ENCODE data around the gene JUND.

JUND gene

GRCh38 chr19:18278521-18279265 lies 2.7 kb downstream of the JUND start:
- peak overlapping the region; percentile 74 for H3K4me3 ChIP-seq (ENCODE audit: low read depth, low read length)
- TF ChIP-seq, protein P1, sequence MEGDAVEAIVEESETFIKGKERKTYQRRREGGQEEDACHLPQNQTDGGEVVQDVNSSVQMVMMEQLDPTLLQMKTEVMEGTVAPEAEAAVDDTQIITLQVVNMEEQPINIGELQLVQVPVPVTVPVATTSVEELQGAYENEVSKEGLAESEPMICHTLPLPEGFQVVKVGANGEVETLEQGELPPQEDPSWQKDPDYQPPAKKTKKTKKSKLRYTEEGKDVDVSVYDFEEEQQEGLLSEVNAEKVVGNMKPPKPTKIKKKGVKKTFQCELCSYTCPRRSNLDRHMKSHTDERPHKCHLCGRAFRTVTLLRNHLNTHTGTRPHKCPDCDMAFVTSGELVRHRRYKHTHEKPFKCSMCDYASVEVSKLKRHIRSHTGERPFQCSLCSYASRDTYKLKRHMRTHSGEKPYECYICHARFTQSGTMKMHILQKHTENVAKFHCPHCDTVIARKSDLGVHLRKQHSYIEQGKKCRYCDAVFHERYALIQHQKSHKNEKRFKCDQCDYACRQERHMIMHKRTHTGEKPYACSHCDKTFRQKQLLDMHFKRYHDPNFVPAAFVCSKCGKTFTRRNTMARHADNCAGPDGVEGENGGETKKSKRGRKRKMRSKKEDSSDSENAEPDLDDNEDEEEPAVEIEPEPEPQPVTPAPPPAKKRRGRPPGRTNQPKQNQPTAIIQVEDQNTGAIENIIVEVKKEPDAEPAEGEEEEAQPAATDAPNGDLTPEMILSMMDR (IDR thresholded peaks at IDR 0.05; ENCODE audit: low read depth, low read length) = peak; percentile 38
- no peak for TF ChIP-seq MYC (IDR thresholded peaks at IDR 0.05; ENCODE audit: low read depth, low read length)
- no peak for TF ChIP-seq POLR2A (IDR thresholded peaks at IDR 0.05; ENCODE audit: extremely low read depth, insufficient read length)
- TF ChIP-seq MAX (IDR thresholded peaks at IDR 0.05; ENCODE audit: low read depth, low read length) = no peak
- peak; percentile 45 for DNase-seq (ENCODE audit: low read depth)

- no peak overlapping the region for H3K4me3 ChIP-seq (ENCODE audit: low read depth, low read length)
- DNase-seq (ENCODE audit: low read depth) = peak; percentile 92
- TF ChIP-seq MAX (IDR thresholded peaks at IDR 0.05; ENCODE audit: low read depth, low read length) (peak; percentile 71), POLR2A (IDR thresholded peaks at IDR 0.05; ENCODE audit: extremely low read depth, insufficient read length) (no peak), MYC (IDR thresholded peaks at IDR 0.05; ENCODE audit: low read depth, low read length) (peak; percentile 76)
- TF ChIP-seq, protein P1 (IDR thresholded peaks at IDR 0.05; ENCODE audit: low read depth, low read length) = no peak
Measured at GRCh38 chr19:18274781-18275356, 6.6 kb downstream of the JUND start.

DNA sequence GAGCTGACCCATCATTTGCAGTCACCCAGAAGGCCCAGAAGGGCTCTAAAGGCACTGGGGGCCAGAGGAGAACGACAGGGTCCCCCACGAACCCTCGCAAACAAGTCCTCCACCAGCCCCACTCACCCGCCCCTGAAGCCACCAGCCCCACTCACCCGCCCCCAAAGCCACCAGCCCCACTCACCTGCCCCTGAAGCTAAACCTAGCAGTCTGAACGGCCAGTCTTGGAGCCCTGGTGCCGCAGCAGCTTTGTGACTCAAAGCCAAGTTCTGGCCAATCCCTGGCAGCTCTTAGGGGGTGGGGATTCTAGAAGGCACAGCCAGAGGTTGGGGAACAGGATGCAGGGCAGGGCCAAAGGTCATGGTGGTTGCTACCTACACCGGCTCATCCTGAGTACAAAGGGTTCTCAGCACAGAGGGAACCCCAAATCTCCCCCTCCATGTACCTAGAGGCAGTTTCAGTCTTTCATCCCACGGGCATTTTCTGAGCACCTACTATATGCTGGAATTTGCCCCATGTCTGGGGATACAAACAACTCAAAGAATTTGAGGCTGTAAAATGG lies 7.1 kb downstream of the JUND start, which contains the start of gene IQCN:
TSS of gene IQCN (minus strand) at position 234 of the 562 bp plus-strand sequence. CDS start 4,974 bp downstream, outside the sequence.
- no peak within 1 kb of the TSS for H3K4me3 ChIP-seq (ENCODE audit: low read depth, low read length)
- peak; percentile 62 for DNase-seq (ENCODE audit: low read depth)
- TF ChIP-seq POLR2A (IDR thresholded peaks at IDR 0.05; ENCODE audit: extremely low read depth, insufficient read length) (no peak), MAX (IDR thresholded peaks at IDR 0.05; ENCODE audit: low read depth, low read length) (no peak), MYC (IDR thresholded peaks at IDR 0.05; ENCODE audit: low read depth, low read length) (no peak)
- TF ChIP-seq, protein P1 (IDR thresholded peaks at IDR 0.05; ENCODE audit: low read depth, low read length) = no peak

DNA sequence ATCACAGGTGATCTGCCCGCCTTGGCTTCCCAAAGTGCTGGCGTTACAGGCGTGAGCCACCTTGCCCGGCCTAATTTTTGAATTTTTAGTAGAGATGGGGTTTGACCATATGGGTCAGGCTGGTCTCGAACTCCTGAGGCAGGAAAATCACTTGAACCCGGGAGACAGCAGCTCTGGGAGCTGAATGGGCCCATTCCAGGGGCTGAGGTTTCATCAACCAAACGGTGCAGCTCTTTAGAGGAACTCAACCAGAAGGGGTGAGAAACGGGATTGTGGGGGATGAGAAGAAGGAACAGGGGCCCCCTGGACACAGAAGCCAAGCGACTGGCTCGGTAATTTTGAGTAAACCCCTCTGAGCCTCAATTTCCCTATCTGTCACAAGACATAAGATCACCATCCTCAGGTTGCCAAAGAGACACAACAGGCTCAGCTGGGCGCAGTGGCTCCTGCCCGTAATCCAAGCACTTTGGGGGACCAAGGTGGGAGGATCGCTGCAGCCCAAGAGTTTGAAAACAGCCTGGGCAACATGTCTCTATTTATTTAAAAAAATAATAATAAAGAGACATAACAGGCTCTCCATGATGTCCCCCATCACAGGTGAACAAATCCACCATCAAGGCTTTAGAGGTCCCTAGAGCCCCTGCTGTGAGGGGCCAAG lies 7.7 kb downstream of the JUND start:
- H3K4me3 ChIP-seq (ENCODE audit: low read depth, low read length) = no peak overlapping the region
- TF ChIP-seq MAX (IDR thresholded peaks at IDR 0.05; ENCODE audit: low read depth, low read length) (no peak), POLR2A (IDR thresholded peaks at IDR 0.05; ENCODE audit: extremely low read depth, insufficient read length) (no peak), MYC (IDR thresholded peaks at IDR 0.05; ENCODE audit: low read depth, low read length) (no peak)
- TF ChIP-seq, protein P1 (IDR thresholded peaks at IDR 0.05; ENCODE audit: low read depth, low read length) = no peak
- DNase-seq (ENCODE audit: low read depth) = no peak

GRCh38 chr19:18271433-18271841 lies 10.0 kb downstream of the JUND start:
- H3K4me3 ChIP-seq (ENCODE audit: low read depth, low read length) = no peak overlapping the region
- DNase-seq (ENCODE audit: low read depth) = no peak
- TF ChIP-seq POLR2A (IDR thresholded peaks at IDR 0.05; ENCODE audit: extremely low read depth, insufficient read length) (no peak), MAX (IDR thresholded peaks at IDR 0.05; ENCODE audit: low read depth, low read length) (no peak), MYC (IDR thresholded peaks at IDR 0.05; ENCODE audit: low read depth, low read length) (no peak)
- TF ChIP-seq, protein P1 (IDR thresholded peaks at IDR 0.05; ENCODE audit: low read depth, low read length) = no peak

Data from NB4 (cell line).